IPS DF 6.9 (cell line): ENCODE measurements around the gene RAB7B.

Source experiments
- DNase-seq: peaks from one replicate; pipeline ENCODE4 v3.0.0-alpha.2; 2013; ENCODE audit warnings: low read depth, low spot score
- H3K27ac ChIP-seq: one replicate; pipeline ENCODE4 v1.5.1; 2013; ENCODE audit warnings: low read length, control low read depth
- H3K27me3 ChIP-seq: 2 replicates; pipeline ENCODE4 v1.6.1; 2013; ENCODE audit warnings: mild to moderate bottlenecking, low read length; ENCODE audit not compliant: control insufficient read depth, insufficient read depth
- H3K36me3 ChIP-seq: 2 replicates; pipeline ENCODE4 v1.6.1; 2013; ENCODE audit warnings: low read length; ENCODE audit not compliant: control insufficient read depth, insufficient read depth
- H3K4me1 ChIP-seq: 2 replicates; pipeline ENCODE4 v1.6.1; 2013; ENCODE audit warnings: low read length; ENCODE audit not compliant: control insufficient read depth, insufficient read depth
- H3K4me3 ChIP-seq: 2 replicates; pipeline ENCODE4 v1.5.1; 2013; ENCODE audit warnings: mild to moderate bottlenecking, low read length
- H3K9me3 ChIP-seq: 2 replicates; pipeline ENCODE4 v1.6.1; 2013; ENCODE audit warnings: low read length, inconsistent platforms; ENCODE audit not compliant: control insufficient read depth, insufficient read depth
- WGBS: extraction: QIAGEN DNeasy Blood & Tissue Kit; methylation state at CpG from one replicate; pipeline ENCODE4 v1.1.7; 2013; ENCODE audit warnings: mixed read lengths, missing lambda C conversion rate; ENCODE audit not compliant: insufficient read length, insufficient coverage; 5-methylcytosine and 5-hydroxymethylcytosine counted together

Gene RAB7B

DNA sequence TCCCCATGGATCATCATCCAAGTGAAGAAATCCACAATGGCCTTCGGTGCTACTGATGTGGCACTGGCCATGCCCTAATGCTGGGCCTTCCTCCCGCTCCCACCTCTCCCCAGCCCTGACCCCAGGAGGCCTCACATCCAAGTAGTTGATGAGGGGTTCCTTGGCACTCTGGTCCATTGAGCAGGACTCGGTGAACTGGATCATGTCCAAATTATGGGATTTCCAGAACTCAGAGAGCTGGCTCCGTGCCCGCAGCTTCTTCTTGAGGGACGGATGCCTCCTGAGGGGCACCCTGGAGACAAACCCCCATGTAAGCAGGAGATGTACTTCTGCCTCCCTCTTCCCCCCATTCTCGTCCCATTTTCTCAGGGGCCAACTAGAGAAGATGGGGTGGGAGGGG lies 19.6 kb upstream of the RAB7B start:
- DNase-seq = no peak
- H3K9me3 ChIP-seq = no peaks in the 10 kb centered on the region
- no peak overlapping the region for H3K27ac ChIP-seq
- no peaks in the 10 kb centered on the region for H3K27me3 ChIP-seq
- H3K4me3 ChIP-seq = no peak overlapping the region
- no CpG with 5 or more reads among the region's 7 CpGs for WGBS
- no peaks in the 10 kb centered on the region for H3K36me3 ChIP-seq
- no peaks in the 10 kb centered on the region for H3K4me1 ChIP-seq

DNA sequence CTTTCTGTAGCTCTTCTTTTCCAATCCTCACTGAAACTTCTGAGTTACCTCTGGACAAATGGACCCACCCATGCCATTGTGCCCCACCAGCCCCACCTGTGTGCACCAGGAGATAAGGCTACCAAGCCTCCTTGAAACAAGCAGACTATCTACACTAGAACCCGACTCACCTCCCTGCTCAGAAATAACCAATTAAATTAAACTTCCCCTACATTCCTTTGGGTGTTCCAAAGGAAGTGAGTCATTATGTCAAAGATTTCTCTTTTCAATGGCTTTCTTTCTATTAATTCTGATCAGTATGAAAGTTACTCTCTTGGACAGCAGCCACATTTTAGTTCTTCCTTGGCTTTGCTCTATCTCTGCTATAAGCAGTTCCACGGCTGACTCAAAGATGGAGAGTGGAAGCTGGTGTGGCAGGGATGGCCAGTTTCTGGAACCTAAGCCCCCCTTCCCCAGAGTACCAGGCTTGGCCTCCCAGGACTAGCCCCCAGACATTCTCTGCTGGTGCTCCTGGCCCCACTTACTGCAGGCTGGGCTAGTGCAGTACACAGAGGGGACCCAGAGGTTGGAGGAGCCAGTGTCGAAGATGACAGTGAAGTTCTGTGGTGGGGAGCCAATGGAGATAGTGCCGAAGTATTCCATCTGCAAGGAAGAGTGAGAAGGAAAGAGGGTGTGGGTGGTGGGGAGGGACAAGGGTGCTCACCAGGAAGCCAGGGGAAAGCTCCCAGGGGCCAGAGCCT lies 18.6 kb upstream of the RAB7B start:
- WGBS = 100% methylated on average over 1 of the region's 4 CpGs
- DNase-seq = no peak
- H3K27me3 ChIP-seq = no peaks in the 10 kb centered on the region

DNA sequence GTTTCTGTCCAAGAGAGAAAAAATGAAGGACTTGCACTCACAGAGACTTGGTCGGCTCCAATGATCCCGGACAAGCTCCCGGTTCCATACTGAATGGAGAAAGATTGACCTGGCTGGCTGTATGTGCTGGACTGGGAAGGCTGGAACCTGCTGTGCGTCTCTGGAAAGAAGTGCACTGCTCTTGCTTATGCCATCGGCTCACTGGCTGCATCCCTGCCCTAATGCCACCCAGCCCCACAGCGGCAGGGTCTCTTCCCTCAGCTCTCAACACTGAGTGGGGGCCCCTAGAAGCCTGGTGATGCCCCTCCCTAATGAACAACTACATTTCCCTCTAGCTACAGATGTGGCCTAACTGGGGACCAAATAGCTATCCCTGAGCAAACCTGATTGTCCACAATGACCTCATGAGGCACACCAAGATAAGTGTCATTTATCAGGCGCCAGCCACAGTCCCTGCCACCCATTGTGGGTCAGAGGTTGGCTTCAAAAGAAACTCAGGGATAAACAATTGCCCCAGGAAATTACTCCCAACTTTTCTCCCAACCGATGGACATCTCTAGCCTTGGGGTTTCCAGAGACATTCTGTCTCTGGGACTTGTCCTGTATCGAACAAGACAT lies 17.9 kb upstream of the RAB7B start:
- Histone ChIP-seq H3K27me3 (no peaks in the 10 kb centered on the region), H3K4me1 (no peaks in the 10 kb centered on the region), H3K27ac (no peak overlapping the region), H3K9me3 (no peaks in the 10 kb centered on the region), H3K36me3 (no peaks in the 10 kb centered on the region), H3K4me3 (no peak overlapping the region)
- no CpG with 5 or more reads among the region's 9 CpGs for WGBS
- DNase-seq = no peak

More for the DNA sequence above, 18.6 kb upstream of the RAB7B start:
- H3K4me1 ChIP-seq = no peaks in the 10 kb centered on the region
- H3K4me3 ChIP-seq = no peak overlapping the region
- no peaks in the 10 kb centered on the region for H3K9me3 ChIP-seq
- no peak overlapping the region for H3K27ac ChIP-seq
- H3K36me3 ChIP-seq = no peaks in the 10 kb centered on the region

DNA sequence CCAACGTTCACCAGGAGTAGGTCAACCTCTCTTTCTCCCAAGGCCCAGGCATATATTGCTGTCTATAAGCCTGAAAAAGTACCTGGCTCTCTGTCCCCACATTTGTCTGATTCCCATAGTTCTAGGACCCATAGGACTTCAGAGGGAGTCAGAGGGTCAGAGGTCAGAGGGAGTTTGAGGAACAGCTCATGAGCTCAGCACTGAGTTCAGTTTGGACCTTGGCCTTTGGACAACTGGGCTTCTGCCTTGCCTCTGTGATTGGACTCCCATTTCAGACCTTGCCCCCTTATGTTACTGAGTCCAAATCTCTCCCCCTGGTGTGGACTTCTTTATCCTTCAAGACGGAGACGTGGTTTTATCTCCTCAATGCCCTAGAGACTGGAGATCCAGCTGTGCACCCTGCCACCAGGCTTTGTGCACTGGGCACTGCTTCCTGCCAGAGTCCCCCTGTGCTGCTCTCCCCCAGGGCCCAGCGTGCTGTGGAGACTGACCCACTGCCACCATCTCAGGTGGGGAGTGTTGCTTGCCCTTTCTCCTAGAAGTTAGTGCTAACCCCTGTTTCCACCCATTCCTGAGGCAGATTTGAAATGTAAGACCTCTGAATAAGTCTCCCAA lies 17.3 kb upstream of the RAB7B start:
- no CpG with 5 or more reads among the region's 4 CpGs for whole genome bisulfite sequencing
- H3K27ac ChIP-seq = no peak overlapping the region
- DNase-seq = no peak
- H3K4me1 ChIP-seq = no peaks in the 10 kb centered on the region
- no peaks in the 10 kb centered on the region for H3K27me3 ChIP-seq
- no peaks in the 10 kb centered on the region for H3K36me3 ChIP-seq
- H3K4me3 ChIP-seq = no peak overlapping the region
- no peaks in the 10 kb centered on the region for H3K9me3 ChIP-seq

DNA sequence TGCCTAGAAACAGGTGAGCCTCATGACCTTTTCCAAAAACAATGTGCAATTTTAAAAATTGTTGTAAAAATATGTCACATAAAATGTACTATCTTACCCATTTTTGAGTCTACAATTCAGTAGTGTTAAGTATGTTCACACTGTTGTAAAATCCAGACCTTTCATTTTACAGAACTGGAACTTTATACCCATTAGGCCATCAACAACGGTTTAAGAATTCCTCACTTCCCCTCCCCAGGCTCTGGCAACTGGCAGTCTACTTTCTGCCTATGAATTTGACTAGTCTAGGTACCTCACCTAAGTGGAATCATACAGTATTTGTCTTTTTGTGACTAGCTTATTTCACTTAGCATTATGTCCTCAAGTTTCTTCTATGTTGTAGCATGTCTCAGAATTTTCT lies 11.9 kb upstream of the RAB7B start:
- H3K4me3 ChIP-seq = no peak overlapping the region
- no peaks in the 10 kb centered on the region for H3K27me3 ChIP-seq
- H3K36me3 ChIP-seq = no peaks in the 10 kb centered on the region
- no CpG with 5 or more reads among the region's 1 CpG for WGBS
- H3K4me1 ChIP-seq = 0 out of 2 replicates have a peak, but pooled peaks cover 2% of the 10 kb centered on the region
- no peaks in the 10 kb centered on the region for H3K9me3 ChIP-seq
- no peak overlapping the region for H3K27ac ChIP-seq
- no peak for DNase-seq

DNA sequence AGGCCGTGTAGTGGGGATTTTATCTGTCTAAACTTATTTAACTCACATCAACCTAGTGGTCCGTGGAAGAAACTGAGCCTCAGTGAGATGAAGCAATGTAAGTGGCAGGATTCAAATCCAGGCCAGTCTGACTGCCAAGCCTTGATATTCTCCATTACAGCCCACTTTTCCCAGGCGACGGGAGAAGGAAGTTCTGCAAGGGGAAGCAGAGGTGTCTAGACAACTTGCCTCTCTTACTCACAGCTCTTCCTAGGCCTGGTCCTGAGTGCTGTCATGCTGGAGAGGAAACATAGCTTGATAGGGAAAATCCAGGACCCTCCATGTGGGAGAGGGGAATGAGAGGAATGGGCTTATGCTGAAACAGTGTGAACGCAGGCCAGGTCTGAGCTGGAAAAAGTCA lies 11.4 kb upstream of the RAB7B start:
- Histone ChIP-seq H3K4me1 (0 out of 2 replicates have a peak, but pooled peaks cover 2% of the 10 kb centered on the region), H3K9me3 (no peaks in the 10 kb centered on the region), H3K27ac (no peak overlapping the region)

DNA sequence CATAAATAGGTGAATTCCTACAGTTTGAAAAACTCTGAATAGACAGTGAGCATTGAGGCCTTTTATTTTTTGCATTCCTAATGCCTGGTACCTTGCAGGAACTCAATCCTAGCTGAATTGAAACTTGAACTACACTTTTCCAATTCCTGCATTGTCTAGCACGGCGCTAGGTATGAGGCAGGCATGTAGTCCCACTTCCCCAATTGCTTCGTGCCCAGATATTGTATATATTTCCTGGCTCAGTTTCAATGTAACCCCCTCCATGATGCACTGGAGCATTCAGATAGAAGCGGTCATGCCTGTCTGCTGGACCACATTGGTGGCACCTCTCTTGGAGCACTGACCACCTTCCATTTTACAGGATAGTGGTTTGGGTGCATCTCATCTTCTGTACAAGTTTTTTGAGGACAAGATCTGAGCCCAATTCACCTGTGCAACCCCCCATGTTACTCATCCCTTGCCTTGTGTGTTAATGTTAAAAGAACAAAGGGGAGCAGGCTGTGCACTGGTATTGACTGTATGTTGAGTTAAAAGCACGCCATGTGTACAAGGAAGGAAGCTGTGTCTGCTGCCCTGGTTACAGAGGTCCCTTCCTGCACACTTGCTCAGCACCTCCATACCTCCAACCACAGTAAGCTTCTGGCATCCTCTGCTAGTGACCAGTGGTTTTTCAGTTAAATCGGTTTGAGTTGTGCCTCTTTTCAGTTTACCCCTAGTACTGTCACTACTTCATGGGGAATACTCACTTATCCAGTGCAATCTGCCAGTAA lies 10.0 kb upstream of the RAB7B start:
- 0 out of 2 replicates have a peak, but pooled peaks cover 2% of the 10 kb centered on the region for H3K4me1 ChIP-seq
- no peaks in the 10 kb centered on the region for H3K36me3 ChIP-seq
- DNase-seq = no peak
- no peak overlapping the region for H3K4me3 ChIP-seq
- no peaks in the 10 kb centered on the region for H3K9me3 ChIP-seq
- no CpG with 5 or more reads among the region's 6 CpGs for WGBS
- no peak overlapping the region for H3K27ac ChIP-seq
- H3K27me3 ChIP-seq = no peaks in the 10 kb centered on the region

More for the DNA sequence above, 11.4 kb upstream of the RAB7B start:
- Histone ChIP-seq H3K27me3 (no peaks in the 10 kb centered on the region), H3K4me3 (no peak overlapping the region), H3K36me3 (no peaks in the 10 kb centered on the region)
- no peak for DNase-seq
- no CpG with 5 or more reads among the region's 5 CpGs for WGBS

DNA sequence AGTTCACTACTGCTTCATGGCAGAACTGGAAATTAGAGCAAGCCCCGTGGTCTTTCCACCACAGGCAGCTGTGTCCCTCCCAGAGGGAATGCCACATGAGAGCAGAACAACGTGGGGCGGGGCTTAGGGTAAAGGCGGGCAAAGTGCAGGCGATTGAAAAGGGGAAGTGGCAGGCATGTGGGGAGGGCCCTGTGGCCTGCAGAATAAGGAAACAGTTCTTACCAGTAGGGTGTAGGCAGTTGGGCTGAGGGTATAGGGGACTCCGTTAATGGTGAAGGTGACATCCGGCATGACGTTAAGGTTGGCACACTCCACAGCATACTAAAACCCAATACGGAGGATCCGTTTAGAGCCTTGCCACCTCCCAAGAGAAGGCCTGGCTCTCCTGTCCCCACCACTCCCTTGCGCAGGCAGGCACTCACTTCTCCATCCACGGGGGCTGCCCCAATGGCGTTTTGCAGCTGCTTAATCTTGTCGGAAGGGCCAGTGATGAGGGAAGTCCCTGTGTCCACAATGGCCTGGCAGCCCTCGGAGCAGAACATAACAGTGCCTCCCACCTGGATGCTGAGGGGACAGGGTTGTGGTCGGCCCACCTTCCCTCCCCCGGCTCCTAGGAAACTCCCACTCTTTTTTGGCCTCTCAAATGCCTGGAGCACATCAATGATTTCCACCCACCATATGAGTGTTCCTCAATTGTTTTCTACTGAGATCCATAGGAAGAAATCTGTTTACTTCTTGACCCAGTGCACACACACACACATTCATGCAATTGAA lies 9.1 kb upstream of the RAB7B start:
- Histone ChIP-seq H3K4me3 (no peak overlapping the region), H3K9me3 (no peaks in the 10 kb centered on the region), H3K27me3 (no peaks in the 10 kb centered on the region), H3K4me1 (0 out of 2 replicates have a peak, but pooled peaks cover 2% of the 10 kb centered on the region), H3K27ac (no peak overlapping the region), H3K36me3 (no peaks in the 10 kb centered on the region)
- no CpG with 5 or more reads among the region's 17 CpGs for WGBS
- DNase-seq = no peak

DNA sequence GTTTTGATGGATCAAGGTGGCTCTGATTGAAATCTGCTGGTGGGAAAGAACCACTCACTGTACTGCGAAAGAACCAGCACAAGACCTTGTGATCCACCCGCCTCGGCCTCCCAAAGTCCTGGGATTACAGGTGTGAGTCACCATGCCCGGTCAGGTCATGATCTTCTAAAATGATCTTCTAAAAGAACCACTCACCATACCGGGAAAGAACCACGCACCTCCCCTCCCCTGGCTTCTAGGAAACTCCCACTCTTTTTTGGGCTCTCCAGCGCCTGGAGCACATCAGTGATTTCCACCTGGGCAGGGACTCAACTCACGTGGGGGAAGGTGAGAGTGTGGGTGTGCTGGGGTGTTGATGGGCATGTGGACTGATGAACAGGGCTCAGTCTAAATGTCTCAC lies 7.9 kb upstream of the RAB7B start:
- Histone ChIP-seq H3K4me1 (0 out of 2 replicates have a peak, but pooled peaks cover 2% of the 10 kb centered on the region), H3K4me3 (no peak overlapping the region), H3K27me3 (no peaks in the 10 kb centered on the region), H3K9me3 (no peaks in the 10 kb centered on the region), H3K36me3 (no peaks in the 10 kb centered on the region), H3K27ac (no peak overlapping the region)
- no CpG with 5 or more reads among the region's 8 CpGs for WGBS
- no peak for DNase-seq
